ENCODE data around the gene RAB26.

DNA sequence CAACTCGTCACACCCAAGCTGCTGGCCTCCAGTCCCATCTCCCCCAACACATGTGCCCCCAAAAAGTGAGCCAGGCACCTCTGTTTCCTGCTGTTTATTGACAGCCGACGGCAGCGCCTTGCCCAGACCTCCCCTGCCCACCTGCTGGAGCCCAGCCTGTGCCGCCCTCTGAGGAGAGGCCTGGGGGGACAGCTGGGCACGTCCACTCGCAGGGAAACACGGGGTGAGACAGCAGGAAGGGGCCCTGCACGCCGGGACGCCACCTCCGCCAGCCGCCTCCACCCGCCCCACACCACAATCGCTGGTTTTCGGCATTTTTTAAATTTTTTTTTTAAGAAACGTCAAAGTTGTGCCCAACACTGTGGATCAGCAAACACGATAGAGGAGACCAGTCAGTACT lies 28.7 kb downstream of the RAB26 start:
- no peak for TF ChIP-seq GATA3 (IDR thresholded peaks at IDR 0.05; ENCODE audit: low read depth, low read length)
- no peak for TF ChIP-seq GATA2 (IDR thresholded peaks at IDR 0.05; ENCODE audit: low read depth, low read length)

Data from SH-SY5Y (cell line).